ENCODE measurements around the gene SLC38A8.

Gene SLC38A8

DNA sequence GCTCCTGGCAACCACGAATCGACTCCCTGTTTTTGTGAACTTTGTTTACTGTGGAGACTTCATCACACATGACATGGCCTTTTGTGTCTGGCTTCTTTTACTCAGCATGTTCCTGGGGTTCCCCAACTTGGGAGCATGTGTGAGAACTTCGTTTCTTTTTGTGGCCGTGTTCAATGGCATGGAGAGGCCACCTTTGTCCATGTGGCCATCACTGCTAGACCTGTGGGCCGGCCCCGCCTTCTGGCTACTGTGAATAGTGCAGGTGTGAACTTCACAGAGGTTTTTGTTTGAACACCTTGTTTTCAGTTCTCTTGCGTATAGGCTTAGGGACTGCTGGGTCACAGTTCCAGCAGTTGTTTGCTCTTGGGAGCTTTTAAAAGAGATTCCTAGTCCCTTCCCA lies 5.7 kb upstream of the SLC38A8 start:
- Histone ChIP-seq H3K27ac (ENCODE audit: low read depth, low read length, severe bottlenecking) (no peak overlapping the region), H3K4me3 (ENCODE audit: extremely low read depth, insufficient read depth, low read length, poor library complexity, severe bottlenecking) (no peak overlapping the region), H3K9me3 (ENCODE audit: control insufficient read depth, low read length) (no peaks in the 10 kb centered on the region), H3K36me3 (ENCODE audit: control insufficient read depth, insufficient read depth, low read length) (peaks cover 23% of the 10 kb centered on the region), H3K4me1 (ENCODE audit: control insufficient read depth, insufficient read depth, low read length, poor library complexity, severe bottlenecking) (peaks cover 13% of the 10 kb centered on the region)
- 90 to 95% methylated on average over 7 of the region's 7 CpGs for WGBS, 2 experiments (ENCODE audit: insufficient coverage in 2 of 2)

DNA sequence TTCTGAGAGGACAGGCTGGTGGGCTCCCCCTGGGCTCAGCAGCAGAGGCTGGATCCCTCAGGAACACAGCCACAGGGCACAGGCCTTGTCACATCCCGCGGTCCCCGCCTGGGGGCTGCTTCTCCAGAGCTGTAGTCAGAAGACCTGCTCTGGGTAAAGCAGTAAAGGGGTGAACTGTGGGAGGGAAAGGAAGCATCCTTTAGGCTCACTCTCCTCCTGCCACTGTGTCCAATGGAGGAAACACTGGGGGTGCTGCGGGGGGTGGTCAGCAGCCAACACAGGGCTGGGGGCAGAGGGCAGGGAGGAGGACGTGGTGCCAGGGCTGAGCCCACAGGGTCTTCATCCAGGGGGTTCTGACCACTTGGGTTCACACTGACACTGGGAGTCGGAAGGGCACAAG lies 5.0 kb upstream of the SLC38A8 start:
- WGBS, 2 experiments (ENCODE audit: insufficient coverage in 2 of 2): 96% methylated on average over 3 of the region's 6 CpGs; no CpG with 5 or more reads in 1 of the 2 experiments

DNA sequence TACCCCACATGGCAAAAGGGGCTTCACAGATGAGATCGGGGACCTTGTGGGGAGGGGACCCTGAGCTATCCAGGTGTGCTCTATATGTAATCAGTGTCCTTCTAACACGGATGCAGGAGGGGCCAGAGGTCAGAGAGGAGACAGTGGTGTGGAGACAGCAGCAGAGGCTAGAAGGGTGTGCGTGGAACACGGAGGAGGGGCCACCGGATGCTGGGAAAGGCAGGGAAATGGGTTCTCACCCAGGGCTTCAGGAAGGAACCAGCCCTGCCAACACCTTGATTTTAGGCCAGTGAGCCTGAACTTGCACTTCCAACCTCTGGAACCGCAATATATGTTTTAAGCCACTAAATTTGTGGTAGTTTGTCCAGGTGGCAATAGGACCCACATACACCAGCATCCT lies 4.6 kb upstream of the SLC38A8 start:
- Histone ChIP-seq H3K4me3 (ENCODE audit: extremely low read depth, insufficient read depth, low read length, poor library complexity, severe bottlenecking) (no peak overlapping the region), H3K36me3 (ENCODE audit: control insufficient read depth, insufficient read depth, low read length) (peaks cover 16% of the 10 kb centered on the region), H3K27ac (ENCODE audit: low read depth, low read length, severe bottlenecking) (no peak overlapping the region), H3K9me3 (ENCODE audit: control insufficient read depth, low read length) (no peaks in the 10 kb centered on the region), H3K4me1 (ENCODE audit: control insufficient read depth, insufficient read depth, low read length, poor library complexity, severe bottlenecking) (peaks cover 21% of the 10 kb centered on the region)
- WGBS, 2 experiments (ENCODE audit: insufficient coverage in 2 of 2): 90 to 97% methylated on average over 6 of the region's 6 CpGs

More for the DNA sequence above, 5.0 kb upstream of the SLC38A8 start:
- Histone ChIP-seq H3K9me3 (ENCODE audit: control insufficient read depth, low read length) (no peaks in the 10 kb centered on the region), H3K36me3 (ENCODE audit: control insufficient read depth, insufficient read depth, low read length) (peaks cover 20% of the 10 kb centered on the region), H3K4me1 (ENCODE audit: control insufficient read depth, insufficient read depth, low read length, poor library complexity, severe bottlenecking) (peaks cover 19% of the 10 kb centered on the region), H3K27ac (ENCODE audit: low read depth, low read length, severe bottlenecking) (no peak overlapping the region), H3K4me3 (ENCODE audit: extremely low read depth, insufficient read depth, low read length, poor library complexity, severe bottlenecking) (no peak overlapping the region)

DNA sequence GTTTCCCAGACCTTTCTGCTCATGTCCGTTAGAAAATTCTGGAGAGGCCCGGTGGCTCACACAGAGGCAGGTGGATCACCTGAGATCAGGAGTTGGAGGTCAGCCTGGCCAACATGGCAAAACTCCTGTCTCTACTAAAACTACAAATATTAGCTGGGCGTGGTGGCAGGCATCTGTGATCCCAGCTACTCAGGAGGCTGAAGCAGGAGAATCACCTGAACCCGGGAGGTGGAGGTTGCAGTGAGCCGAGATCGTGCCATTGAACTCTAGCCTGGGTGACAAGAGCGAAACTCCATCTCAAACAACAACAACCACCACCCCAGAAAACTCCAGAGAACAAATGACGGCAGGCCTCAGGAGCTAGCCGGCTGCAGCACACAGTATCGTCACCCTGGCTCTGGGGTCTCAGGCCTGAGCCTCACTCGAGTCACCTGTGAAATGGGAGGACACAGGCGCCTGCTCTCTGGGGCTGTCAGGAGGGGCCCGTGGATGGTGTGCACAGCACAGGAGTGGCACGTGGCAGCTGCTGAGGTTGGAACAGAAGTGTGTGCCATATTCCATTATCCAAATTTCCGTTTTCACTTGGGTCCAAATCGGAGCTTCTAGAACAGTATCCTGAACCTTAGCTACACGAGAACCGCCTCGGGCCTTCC lies 3.3 kb upstream of the SLC38A8 start:
- H3K36me3 ChIP-seq (ENCODE audit: control insufficient read depth, insufficient read depth, low read length): peaks cover 15% of the 10 kb centered on the region
- H3K4me1 ChIP-seq (ENCODE audit: control insufficient read depth, insufficient read depth, low read length, poor library complexity, severe bottlenecking): peaks cover 21% of the 10 kb centered on the region
- no peaks in the 10 kb centered on the region for H3K9me3 ChIP-seq (ENCODE audit: control insufficient read depth, low read length)
- 91 to 94% methylated on average over 15 to 18 of the region's 19 CpGs for WGBS, 2 experiments (ENCODE audit: insufficient coverage in 2 of 2)
- H3K27ac ChIP-seq (ENCODE audit: low read depth, low read length, severe bottlenecking): no peak overlapping the region
- no peak overlapping the region for H3K4me3 ChIP-seq (ENCODE audit: extremely low read depth, insufficient read depth, low read length, poor library complexity, severe bottlenecking)

DNA sequence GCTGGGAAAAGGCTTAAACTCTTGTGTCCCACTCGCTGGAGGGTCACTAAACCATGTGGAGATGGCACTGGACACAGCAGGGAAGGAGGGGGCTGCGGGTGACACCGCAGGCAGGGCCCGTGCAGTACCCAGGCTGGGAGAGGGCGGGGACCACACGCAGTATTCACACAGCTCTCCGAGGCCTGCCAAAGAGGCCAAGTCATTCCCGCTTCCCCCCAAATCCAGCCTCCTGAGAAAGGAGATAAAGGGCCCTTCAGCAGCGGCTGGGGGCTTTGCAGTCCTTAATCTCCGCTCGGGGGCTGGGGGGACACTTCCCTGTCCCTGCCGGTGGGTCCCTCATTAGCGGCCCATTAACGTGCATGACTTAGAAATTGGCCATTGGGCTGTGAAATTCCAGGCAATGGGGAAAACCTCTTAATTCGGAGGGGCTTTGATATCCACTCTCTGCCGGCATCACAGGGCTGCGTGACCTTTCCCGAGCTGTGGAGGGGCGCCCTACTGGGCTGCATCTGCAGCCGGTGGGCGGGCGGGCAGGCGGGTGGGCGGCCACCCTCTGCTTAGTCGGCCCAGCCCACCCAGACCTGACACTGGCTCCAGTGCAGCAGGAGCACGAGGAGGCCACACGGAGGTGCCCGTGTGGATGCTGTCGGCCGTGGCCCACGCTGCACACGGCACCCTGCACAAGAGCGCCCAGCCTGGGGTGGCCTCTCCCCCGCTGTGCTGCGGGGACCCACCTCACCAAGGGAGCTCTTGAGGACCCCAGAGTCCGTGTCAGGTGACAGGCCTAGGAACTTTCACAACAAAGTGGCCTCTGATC lies 2.6 kb upstream of the SLC38A8 start:
- Histone ChIP-seq H3K4me1 (ENCODE audit: control insufficient read depth, insufficient read depth, low read length, poor library complexity, severe bottlenecking) (peaks cover 21% of the 10 kb centered on the region), H3K27ac (ENCODE audit: low read depth, low read length, severe bottlenecking) (no peak overlapping the region), H3K36me3 (ENCODE audit: control insufficient read depth, insufficient read depth, low read length) (peaks cover 11% of the 10 kb centered on the region), H3K9me3 (ENCODE audit: control insufficient read depth, low read length) (no peaks in the 10 kb centered on the region), H3K4me3 (ENCODE audit: extremely low read depth, insufficient read depth, low read length, poor library complexity, severe bottlenecking) (no peak overlapping the region)
- 66 to 69% methylated on average over 23 to 35 of the region's 36 CpGs for WGBS, 2 experiments (ENCODE audit: insufficient coverage in 2 of 2)

DNA sequence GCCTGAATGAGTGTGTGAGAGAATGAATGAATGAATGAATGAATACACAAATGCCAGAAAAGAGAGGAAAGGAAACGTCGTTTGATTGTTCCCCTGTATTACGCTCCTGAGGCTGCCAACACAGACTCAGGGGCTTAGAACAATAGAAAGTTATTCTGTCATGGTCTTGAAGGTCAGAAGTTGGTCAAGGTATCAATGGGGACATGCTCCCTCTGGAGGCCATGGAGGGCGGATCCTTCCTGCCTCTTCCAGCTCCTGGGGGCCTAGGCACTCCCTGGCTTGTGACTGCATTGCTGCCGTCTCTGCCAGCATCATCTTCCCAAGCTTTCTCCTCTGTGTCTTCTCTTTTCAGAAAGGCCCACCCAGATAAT lies 1.5 kb upstream of the SLC38A8 start:
- Histone ChIP-seq H3K9me3 (ENCODE audit: control insufficient read depth, low read length) (no peaks in the 10 kb centered on the region), H3K27ac (ENCODE audit: low read depth, low read length, severe bottlenecking) (no peak overlapping the region), H3K4me3 (ENCODE audit: extremely low read depth, insufficient read depth, low read length, poor library complexity, severe bottlenecking) (no peak overlapping the region), H3K36me3 (ENCODE audit: control insufficient read depth, insufficient read depth, low read length) (peaks cover 9% of the 10 kb centered on the region), H3K4me1 (ENCODE audit: control insufficient read depth, insufficient read depth, low read length, poor library complexity, severe bottlenecking) (peaks cover 21% of the 10 kb centered on the region)
- WGBS, 2 experiments (ENCODE audit: insufficient coverage in 2 of 2): 39 to 41% methylated on average over 5 of the region's 5 CpGs

DNA sequence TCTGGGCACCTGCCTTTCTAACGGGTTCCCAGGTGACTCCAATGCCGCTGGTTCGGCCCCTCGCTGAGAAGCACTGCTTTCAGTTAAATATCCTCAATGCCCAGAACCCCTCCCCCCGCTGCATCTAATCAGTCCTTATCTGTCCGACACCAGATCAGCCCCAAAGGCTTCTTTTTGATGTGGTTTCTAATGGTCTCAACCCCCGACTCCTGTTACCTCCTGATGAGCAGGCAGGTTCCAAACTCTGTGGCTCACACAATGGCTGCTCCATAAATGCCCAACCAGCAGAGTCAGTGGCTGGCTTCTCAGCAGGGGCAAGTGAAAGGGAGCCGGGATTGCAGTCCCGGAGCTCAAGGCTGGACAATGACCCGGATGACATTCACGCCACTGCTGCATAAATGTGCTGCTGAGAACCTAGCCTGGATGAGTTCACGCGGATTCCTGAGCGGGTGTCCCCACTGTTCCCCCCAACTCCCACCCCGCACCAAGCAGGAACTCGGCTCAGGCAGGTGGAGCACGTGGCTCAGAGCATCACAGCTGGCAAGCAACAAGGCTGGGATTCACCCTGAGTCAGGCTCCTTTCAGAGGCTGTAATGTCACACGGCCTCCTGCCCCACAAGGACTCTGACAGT lies 1.0 kb upstream of the SLC38A8 start:
- 27 to 55% methylated on average over 15 to 17 of the region's 18 CpGs for WGBS, 2 experiments (ENCODE audit: insufficient coverage in 2 of 2)
- Histone ChIP-seq H3K9me3 (ENCODE audit: control insufficient read depth, low read length) (no peaks in the 10 kb centered on the region), H3K4me3 (ENCODE audit: extremely low read depth, insufficient read depth, low read length, poor library complexity, severe bottlenecking) (no peak overlapping the region), H3K27ac (ENCODE audit: low read depth, low read length, severe bottlenecking) (no peak overlapping the region), H3K4me1 (ENCODE audit: control insufficient read depth, insufficient read depth, low read length, poor library complexity, severe bottlenecking) (peaks cover 21% of the 10 kb centered on the region), H3K36me3 (ENCODE audit: control insufficient read depth, insufficient read depth, low read length) (peaks cover 9% of the 10 kb centered on the region)

DNA sequence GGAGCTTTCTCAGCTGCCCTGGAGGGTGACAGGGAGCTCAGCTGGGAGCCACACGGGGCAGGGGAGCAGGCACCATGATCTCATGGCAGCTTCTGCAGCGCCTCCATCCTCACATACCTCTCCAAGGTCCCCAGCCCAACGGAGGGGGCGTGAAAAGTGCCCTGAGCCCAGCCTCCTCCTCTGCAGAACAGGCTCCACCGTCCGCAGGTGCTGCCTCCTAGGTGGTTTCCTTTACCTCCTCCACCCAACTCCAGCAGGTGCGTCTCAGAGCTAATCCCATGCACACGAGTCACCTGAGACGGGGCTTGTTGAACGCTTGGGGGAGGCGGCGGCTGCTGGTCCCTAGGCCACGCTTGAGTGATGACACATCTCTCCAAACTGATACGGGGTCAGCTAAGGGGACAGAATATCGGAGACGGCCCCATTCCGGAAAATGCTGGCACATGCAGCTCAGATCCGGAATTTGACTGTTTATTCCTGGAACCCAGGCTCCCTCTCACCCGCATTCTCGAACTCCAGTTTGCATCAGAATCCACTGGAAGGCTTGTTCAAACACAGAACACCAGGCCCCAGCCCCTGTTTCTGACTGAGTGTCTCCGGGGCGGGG lies 387 bp upstream of the SLC38A8 start:
- H3K36me3 ChIP-seq (ENCODE audit: control insufficient read depth, insufficient read depth, low read length): peaks cover 3% of the 10 kb centered on the region
- WGBS, 2 experiments (ENCODE audit: insufficient coverage in 2 of 2): 52 to 57% methylated on average over 21 to 22 of the region's 22 CpGs
- H3K27ac ChIP-seq (ENCODE audit: low read depth, low read length, severe bottlenecking): no peak overlapping the region
- no peak overlapping the region for H3K4me3 ChIP-seq (ENCODE audit: extremely low read depth, insufficient read depth, low read length, poor library complexity, severe bottlenecking)
- H3K4me1 ChIP-seq (ENCODE audit: control insufficient read depth, insufficient read depth, low read length, poor library complexity, severe bottlenecking): peaks cover 21% of the 10 kb centered on the region
- no peaks in the 10 kb centered on the region for H3K9me3 ChIP-seq (ENCODE audit: control insufficient read depth, low read length)

DNA sequence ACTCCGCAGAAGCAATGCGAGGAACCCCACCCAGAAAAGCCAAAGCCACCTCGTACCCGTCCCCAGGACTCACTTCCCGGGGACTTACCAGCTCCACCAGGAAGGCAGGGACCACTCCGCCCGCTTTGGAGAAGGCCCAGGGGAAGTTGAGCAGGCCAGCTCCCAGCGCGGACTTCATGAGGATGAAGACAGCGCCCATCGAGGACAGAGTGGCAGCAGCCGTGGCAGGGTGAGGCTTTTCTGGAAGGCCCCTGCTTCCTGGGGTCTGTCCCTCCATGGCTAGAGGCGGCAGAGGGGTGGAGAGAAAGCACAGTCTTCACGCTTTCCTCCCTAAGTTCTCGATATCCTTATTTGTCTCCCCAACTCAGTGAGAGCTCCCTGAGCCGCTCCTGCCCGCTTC lies 714 bp downstream of the SLC38A8 start:
- Histone ChIP-seq H3K4me1 (ENCODE audit: control insufficient read depth, insufficient read depth, low read length, poor library complexity, severe bottlenecking) (peaks cover 21% of the 10 kb centered on the region), H3K36me3 (ENCODE audit: control insufficient read depth, insufficient read depth, low read length) (no peaks in the 10 kb centered on the region), H3K27ac (ENCODE audit: low read depth, low read length, severe bottlenecking) (no peak overlapping the region), H3K4me3 (ENCODE audit: extremely low read depth, insufficient read depth, low read length, poor library complexity, severe bottlenecking) (no peak overlapping the region), H3K9me3 (ENCODE audit: control insufficient read depth, low read length) (no peaks in the 10 kb centered on the region)
- 92 to 95% methylated on average over 17 of the region's 17 CpGs for WGBS, 2 experiments (ENCODE audit: insufficient coverage in 2 of 2)

DNA sequence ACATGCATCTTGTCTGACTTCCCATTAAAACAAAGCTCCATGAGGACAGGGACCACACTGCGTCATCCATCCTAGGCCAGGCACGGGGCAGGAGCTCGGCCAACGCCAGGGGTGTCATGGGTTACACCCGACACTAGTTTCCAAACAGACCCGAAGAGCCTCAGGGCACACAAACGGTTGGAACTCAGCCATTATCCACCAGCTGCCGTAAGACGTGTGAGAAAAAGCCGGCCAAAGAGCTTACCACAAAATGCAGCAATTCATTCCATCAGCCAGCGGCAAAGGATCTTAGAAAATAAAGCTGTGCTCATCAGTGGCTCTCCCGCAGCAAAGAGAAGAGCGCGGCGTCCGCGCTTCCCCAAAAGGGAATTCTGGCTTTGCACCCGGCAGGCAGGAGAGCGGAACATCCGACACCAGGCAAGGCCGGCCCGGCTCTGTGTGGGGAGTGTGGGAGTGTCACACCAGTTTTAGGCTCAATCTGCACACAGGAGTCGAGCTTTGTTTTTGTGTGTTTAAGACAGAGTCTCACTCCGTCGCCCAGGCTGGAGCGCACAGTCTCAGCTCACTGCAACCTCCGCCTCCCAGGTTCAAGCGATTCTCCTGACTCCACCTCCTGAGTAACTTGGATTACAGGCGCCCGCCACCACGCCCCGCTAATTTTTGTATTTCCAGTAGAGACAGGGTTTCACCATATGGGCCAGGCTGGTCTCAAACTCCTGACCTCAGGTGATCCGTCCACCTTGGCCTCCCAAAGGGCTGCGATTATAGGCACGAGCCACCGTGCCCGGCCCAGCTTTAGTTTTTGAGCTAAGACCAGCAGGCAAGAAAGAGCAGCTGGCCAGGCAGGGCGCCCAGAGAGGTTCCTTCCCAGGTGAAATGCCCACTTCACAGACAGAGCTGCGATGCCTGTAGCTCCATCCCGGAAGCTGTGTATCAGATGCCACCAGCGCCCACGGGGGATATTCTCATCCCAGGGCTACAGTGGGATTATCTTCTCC lies 1.5 kb downstream of the SLC38A8 start:
- Histone ChIP-seq H3K4me3 (ENCODE audit: extremely low read depth, insufficient read depth, low read length, poor library complexity, severe bottlenecking) (no peak overlapping the region), H3K9me3 (ENCODE audit: control insufficient read depth, low read length) (peaks cover 5% of the 10 kb centered on the region), H3K4me1 (ENCODE audit: control insufficient read depth, insufficient read depth, low read length, poor library complexity, severe bottlenecking) (peaks cover 21% of the 10 kb centered on the region), H3K27ac (ENCODE audit: low read depth, low read length, severe bottlenecking) (no peak overlapping the region), H3K36me3 (ENCODE audit: control insufficient read depth, insufficient read depth, low read length) (no peaks in the 10 kb centered on the region)
- 91 to 93% methylated on average over 37 to 40 of the region's 42 CpGs for WGBS, 2 experiments (ENCODE audit: insufficient coverage in 2 of 2)
